H1 (cell line): ENCODE results near the gene SPSB1.

Source experiments
- CEBPB ChIP-seq: IDR thresholded peaks from 2 replicates; pipeline ENCODE4 v1.6.1; 2012; ENCODE audit warnings: low read depth, low read length
- EZH2 ChIP-seq: fragments of 200-600 bp; sonication (generic); IDR thresholded peaks from 2 replicates; pipeline ENCODE4 v1.7.1; 2012; ENCODE audit warnings: low read depth, mild to moderate bottlenecking, moderate library complexity, low read length, inconsistent platforms; ENCODE audit not compliant: severe bottlenecking
- GABPA ChIP-seq: IDR thresholded peaks from 2 replicates; pipeline ENCODE4 v1.6.1; 2011; ENCODE audit warnings: mild to moderate bottlenecking, low read length, moderate library complexity, borderline replicate concordance; ENCODE audit not compliant: insufficient read depth
- NRF1 ChIP-seq: IDR thresholded peaks from 2 replicates; pipeline ENCODE4 v1.6.1; 2011; ENCODE audit warnings: mild to moderate bottlenecking, low read depth, low read length, improper control_type of control experiment
- RAD21 ChIP-seq, 2 experiments: IDR thresholded peaks in 1 of 2; conservative IDR thresholded peaks in 1 of 2; 2 replicates each; pipeline ENCODE4 v1.6.1; 2011; ENCODE audit warnings: low read depth in 2 of 2, low read length in 2 of 2, improper control_type of control experiment in 1 of 2, inconsistent platforms in 1 of 2, mild to moderate bottlenecking in 1 of 2, moderate library complexity in 1 of 2
- TF ChIP-seq, protein P1 (sequence below), 3 experiments: IDR thresholded peaks; 1 replicate in 2 of 3; 2 replicates in 1 of 3; pipeline versions ENCODE4 v1.5.1 to v1.6.1; 2011; ENCODE audit warnings: low read length in 3 of 3, mild to moderate bottlenecking in 3 of 3, inconsistent platforms in 2 of 3, low read depth in 1 of 3, moderate library complexity in 1 of 3; ENCODE audit not compliant: insufficient read depth in 1 of 3; ENCODE audit errors: control extremely low read depth in 1 of 3
- TF ChIP-seq, protein P2 (sequence below): IDR thresholded peaks from 2 replicates; pipeline ENCODE4 v1.6.1; 2012; ENCODE audit warnings: inconsistent platforms
- TF ChIP-seq, protein P3 (sequence below): IDR thresholded peaks from 2 replicates; pipeline ENCODE4 v1.6.1; 2011; ENCODE audit warnings: low read length, improper control_type of control experiment
- TF ChIP-seq, protein P4 (sequence below): IDR thresholded peaks from 2 replicates; pipeline ENCODE4 v1.6.1; 2012; ENCODE audit warnings: low read length, inconsistent platforms

DNA sequence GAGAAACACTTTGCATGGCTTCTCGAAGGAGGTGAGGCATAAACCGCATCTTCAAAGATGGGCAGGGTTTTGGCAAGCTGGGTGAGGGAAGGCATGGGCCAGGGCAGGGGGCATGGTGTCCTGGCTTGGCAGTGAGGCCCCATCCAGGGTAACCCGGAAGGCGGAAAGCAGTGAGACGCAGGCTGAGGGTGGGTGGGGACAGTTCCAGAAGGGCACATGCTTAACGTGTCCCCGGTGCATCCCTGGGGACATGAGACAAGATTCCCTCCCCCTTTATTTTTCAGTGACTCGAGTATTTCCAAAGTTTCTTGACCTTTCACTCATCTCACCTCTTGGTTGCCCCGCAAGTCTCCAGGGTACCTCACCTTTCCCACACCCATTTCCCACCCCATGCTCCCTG is 123.8 kb downstream of the SPSB1 start:
- TF ChIP-seq EZH2 = no peak
- no peak for TF ChIP-seq CEBPB
- TF ChIP-seq GABPA = no peak
- TF ChIP-seq, protein P1, sequence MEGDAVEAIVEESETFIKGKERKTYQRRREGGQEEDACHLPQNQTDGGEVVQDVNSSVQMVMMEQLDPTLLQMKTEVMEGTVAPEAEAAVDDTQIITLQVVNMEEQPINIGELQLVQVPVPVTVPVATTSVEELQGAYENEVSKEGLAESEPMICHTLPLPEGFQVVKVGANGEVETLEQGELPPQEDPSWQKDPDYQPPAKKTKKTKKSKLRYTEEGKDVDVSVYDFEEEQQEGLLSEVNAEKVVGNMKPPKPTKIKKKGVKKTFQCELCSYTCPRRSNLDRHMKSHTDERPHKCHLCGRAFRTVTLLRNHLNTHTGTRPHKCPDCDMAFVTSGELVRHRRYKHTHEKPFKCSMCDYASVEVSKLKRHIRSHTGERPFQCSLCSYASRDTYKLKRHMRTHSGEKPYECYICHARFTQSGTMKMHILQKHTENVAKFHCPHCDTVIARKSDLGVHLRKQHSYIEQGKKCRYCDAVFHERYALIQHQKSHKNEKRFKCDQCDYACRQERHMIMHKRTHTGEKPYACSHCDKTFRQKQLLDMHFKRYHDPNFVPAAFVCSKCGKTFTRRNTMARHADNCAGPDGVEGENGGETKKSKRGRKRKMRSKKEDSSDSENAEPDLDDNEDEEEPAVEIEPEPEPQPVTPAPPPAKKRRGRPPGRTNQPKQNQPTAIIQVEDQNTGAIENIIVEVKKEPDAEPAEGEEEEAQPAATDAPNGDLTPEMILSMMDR (IDR thresholded peaks at IDR 0.05; ENCODE audit: control extremely low read depth in 1 of 3, insufficient read depth in 1 of 3, low read depth in 1 of 3, low read length in 3 of 3) = no peak
- TF ChIP-seq NRF1 = no peak
- TF ChIP-seq RAD21 (IDR thresholded peaks at IDR 0.05 in 1 of 2, conservative IDR thresholded peaks at IDR 0.05 in 1 of 2; ENCODE audit: low read depth in 2 of 2, low read length in 2 of 2) = no peak
- TF ChIP-seq, protein P2, sequence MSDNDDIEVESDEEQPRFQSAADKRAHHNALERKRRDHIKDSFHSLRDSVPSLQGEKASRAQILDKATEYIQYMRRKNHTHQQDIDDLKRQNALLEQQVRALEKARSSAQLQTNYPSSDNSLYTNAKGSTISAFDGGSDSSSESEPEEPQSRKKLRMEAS = no peak
- TF ChIP-seq, protein P3, sequence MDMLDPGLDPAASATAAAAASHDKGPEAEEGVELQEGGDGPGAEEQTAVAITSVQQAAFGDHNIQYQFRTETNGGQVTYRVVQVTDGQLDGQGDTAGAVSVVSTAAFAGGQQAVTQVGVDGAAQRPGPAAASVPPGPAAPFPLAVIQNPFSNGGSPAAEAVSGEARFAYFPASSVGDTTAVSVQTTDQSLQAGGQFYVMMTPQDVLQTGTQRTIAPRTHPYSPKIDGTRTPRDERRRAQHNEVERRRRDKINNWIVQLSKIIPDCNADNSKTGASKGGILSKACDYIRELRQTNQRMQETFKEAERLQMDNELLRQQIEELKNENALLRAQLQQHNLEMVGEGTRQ = no peak
- TF ChIP-seq, protein P4, sequence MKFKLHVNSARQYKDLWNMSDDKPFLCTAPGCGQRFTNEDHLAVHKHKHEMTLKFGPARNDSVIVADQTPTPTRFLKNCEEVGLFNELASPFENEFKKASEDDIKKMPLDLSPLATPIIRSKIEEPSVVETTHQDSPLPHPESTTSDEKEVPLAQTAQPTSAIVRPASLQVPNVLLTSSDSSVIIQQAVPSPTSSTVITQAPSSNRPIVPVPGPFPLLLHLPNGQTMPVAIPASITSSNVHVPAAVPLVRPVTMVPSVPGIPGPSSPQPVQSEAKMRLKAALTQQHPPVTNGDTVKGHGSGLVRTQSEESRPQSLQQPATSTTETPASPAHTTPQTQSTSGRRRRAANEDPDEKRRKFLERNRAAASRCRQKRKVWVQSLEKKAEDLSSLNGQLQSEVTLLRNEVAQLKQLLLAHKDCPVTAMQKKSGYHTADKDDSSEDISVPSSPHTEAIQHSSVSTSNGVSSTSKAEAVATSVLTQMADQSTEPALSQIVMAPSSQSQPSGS = no peak
